GM12872 (cell line): ENCODE results near the gene FER1L5.

Experiments used
- TF ChIP-seq, protein P1 (sequence below): IDR thresholded peaks from 3 replicates; pipeline ENCODE4 v1.5.1; 2011; ENCODE audit warnings: low read depth, mild to moderate bottlenecking, low read length, moderate library complexity; ENCODE audit not compliant: insufficient read depth

FER1L5 gene

DNA sequence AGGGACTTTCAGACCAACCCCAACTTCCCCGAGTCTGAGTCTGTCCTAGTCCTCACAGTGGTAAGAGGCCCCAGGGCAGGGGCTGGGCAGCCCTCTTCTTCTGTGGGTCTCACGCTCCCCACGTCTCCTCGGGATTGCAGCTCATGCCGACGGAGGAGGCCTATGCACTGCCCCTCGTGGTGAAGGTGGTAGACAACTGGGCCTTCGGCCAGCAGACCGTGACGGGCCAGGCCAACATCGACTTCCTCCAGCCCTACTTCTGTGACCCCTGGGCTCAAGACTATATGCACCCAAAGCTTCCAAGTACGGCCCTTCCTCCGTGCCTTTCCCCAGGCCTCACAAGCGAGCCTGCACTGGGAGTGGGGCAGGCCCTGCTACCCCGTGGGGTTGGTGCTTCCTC is 53.0 kb downstream of the FER1L5 start:
- TF ChIP-seq, protein P1, sequence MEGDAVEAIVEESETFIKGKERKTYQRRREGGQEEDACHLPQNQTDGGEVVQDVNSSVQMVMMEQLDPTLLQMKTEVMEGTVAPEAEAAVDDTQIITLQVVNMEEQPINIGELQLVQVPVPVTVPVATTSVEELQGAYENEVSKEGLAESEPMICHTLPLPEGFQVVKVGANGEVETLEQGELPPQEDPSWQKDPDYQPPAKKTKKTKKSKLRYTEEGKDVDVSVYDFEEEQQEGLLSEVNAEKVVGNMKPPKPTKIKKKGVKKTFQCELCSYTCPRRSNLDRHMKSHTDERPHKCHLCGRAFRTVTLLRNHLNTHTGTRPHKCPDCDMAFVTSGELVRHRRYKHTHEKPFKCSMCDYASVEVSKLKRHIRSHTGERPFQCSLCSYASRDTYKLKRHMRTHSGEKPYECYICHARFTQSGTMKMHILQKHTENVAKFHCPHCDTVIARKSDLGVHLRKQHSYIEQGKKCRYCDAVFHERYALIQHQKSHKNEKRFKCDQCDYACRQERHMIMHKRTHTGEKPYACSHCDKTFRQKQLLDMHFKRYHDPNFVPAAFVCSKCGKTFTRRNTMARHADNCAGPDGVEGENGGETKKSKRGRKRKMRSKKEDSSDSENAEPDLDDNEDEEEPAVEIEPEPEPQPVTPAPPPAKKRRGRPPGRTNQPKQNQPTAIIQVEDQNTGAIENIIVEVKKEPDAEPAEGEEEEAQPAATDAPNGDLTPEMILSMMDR, result no peak

DNA sequence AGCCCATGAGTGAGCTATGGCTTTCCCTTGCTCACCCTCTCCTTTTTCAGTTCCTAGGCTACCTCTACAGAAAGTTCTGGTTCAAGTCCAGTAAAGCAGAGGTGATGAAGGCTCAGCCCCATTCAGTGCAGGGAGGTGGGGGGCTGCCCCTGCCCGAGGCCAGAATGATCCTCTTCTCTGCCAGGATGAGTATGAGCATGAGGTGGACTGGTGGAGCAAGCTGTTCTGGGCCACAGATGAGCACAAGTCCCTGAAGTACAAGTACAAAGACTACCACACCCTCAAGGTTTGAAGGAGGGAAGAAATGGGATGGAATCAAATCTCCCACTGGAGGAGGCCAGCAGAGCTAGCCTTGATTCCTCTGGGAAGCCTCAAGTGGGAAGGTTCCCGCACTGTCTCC is 54.9 kb downstream of the FER1L5 start:
- TF ChIP-seq, protein P1, result no peak

DNA sequence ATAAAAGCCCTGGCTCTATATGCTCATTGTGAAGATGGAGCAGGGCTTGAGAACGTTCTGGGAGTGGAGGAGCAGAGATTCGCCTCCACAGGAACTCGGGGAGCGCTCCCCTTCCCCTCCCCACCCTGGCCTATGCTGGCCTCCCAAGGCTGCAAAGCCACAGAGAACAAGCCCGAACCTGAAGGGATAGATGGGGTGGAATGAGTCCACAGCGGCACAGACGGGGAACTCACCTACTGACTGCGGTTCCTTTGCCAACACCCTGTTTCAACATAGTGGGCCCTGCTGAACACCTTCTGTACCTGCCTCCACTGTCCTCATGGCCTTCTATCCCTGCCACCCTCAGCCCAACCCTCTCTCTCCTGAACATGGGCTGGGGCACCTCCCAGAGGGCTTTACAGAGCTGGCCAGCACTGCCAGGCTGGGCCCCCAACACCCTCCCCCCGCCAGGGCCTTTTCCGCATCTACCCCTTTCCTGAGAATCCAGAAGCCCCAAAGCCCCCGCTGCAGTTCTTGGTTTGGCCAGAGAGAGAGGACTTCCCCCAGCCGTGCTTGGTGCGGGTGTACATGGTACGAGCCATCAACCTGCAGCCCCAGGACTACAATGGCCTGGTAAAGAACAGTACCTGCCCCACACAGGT is 55.8 kb downstream of the FER1L5 start:
- TF ChIP-seq, protein P1, result no peak

DNA sequence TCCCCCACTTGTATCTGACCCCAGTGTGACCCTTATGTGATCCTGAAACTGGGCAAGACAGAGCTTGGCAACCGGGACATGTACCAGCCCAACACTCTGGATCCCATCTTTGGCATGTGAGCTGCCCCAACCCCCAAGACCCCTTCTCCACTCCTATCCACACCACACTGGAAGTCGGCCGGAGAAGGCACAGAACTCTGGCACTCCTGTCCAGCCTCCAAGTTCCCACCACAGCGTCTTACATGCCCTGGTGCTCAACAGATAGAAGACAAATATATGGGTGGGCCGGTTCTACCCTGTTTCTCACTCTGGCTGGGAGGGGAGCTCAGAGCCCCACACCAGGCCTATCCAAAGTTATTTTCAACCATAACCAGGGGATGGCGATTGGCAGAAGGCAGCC is 56.5 kb downstream of the FER1L5 start:
- TF ChIP-seq, protein P1, result no peak

DNA sequence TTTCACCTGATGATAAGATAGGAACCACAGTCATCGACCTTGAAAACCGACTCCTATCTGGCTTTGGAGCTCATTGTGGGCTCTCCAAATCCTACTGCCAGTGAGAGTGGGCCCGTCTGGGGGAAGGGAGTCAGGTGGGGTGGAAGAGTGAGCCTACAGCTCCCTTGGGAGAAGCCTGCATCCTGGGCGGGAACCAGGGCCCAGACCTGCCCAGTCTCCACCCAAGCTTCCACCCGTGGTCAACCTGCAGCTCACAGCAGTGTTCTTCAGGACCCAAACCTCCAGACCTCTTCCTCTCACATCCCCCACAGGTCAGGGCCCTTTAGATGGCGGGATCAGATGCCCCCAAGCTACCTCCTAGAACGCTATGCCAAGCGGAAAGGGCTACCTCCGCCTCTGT is 57.1 kb downstream of the FER1L5 start:
- TF ChIP-seq, protein P1, result no peak

DNA sequence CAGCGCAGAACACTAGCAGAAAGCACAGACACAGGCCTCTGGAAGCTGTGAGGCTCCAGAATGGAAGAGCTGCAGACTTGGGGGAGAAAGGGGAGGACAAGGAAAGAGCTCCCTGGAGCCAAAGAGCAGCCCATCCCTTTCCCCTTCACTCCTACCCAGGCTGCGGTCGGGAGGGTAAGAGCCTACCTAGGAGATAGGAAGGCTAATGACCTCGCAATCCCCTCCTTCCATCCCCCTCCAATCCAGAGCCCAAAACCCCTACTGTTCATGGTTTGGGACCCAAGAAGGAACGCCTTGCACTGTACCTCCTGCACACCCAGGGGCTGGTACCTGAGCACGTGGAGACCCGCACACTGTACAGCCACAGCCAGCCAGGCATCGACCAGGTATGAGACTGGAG is 57.5 kb downstream of the FER1L5 start:
- TF ChIP-seq, protein P1, result no peak

DNA sequence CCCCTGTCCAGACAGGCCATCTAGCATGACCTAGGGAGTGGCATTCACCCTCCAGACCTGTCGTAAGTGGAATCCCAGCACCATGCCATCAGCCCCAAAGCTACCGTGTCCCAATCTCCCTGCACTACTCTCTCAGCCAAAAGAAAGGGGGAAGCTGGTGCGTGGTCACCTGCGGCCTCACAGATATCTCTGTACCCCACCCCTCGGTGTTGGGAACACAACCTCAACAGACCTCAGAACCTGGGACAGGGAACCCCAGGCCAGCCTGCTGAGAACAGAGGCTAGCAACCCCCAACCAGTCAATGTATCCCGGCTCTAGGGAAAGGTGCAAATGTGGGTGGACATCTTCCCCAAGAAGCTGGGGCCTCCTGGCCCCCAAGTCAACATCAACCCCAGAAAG is 59.1 kb downstream of the FER1L5 start:
- TF ChIP-seq, protein P1, result no peak
